ENCODE data around the gene ZNF580.
A peak's percentile ranks its signal among the peaks of the same experiment; 100 is the strongest.

Gene ZNF580

DNA sequence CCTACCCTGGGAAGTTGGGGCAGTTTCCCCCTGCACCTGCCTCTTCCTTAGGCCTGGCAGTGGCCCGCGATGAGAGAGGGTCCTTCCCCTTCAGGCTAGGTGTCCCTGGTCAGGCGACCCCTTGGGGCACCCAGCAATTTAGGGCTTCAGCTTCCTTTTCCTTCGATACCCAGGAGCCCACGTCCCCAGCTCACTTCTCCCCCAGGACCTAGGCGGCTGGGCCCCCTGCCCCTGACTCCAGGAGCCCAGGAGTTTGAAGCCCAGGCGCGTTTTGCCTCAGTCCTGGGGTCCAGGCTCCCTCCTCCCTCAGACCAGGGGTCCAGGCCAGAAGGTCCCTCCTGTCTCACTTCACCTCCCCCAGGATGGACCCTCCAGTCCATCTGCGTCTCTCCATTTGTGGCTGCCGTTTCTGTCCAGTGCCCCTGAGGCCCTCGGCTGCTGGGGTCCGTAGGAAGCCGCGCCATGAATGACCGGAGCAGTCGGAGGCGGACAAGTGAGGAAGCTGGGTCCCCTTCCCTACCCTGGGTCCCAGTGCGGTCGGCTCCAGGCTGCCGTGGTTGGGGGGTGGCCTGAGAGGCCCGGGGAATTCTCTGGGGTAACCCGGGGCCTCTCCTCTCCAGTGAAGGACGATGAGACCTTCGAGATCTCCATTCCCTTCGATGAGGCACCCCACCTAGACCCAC lies 7.9 kb downstream of the ZNF580 start:
- DNase-seq: no peak

GRCh38 chr19:55649268-55650125 lies 8.7 kb downstream of the ZNF580 start:
- DNase-seq: no peak

GRCh38 chr19:55650126-55650557 lies 9.3 kb downstream of the ZNF580 start:
- no peak for DNase-seq

DNA sequence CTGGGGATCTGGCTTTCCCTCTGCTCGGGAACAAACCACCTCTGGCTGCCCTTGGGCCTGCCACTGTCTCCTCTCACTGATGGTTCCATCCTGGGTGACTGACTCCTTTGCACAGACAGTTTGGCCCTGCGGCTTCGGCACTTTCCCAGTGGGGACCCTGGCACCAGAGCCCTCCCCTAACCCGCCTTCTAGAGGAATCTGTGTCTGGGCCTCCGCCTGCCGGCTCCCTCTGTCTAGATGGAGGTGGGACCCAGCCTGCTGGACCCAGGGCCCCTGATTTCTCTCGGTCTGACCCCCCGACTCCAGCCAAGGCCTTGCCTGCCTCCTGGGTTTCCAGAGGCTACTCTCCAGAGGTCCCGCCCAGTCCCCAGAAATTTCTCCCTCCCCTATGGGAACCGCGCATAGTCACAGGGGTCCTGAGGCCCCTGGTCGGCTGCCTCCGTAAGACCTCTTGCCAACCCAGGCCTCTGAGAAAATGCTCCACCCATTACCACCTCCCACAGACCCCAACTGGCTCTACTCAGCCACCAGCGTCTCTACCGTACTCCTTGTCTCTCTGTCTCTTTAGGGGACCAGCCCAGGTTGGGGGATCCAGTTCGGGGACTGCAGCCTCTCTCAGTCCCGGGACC lies 9.9 kb downstream of the ZNF580 start:
- DNase-seq: no peak

- DNase-seq: no peak
Observed at GRCh38 chr19:55651236-55651635, 10.4 kb downstream of the ZNF580 start.

DNA sequence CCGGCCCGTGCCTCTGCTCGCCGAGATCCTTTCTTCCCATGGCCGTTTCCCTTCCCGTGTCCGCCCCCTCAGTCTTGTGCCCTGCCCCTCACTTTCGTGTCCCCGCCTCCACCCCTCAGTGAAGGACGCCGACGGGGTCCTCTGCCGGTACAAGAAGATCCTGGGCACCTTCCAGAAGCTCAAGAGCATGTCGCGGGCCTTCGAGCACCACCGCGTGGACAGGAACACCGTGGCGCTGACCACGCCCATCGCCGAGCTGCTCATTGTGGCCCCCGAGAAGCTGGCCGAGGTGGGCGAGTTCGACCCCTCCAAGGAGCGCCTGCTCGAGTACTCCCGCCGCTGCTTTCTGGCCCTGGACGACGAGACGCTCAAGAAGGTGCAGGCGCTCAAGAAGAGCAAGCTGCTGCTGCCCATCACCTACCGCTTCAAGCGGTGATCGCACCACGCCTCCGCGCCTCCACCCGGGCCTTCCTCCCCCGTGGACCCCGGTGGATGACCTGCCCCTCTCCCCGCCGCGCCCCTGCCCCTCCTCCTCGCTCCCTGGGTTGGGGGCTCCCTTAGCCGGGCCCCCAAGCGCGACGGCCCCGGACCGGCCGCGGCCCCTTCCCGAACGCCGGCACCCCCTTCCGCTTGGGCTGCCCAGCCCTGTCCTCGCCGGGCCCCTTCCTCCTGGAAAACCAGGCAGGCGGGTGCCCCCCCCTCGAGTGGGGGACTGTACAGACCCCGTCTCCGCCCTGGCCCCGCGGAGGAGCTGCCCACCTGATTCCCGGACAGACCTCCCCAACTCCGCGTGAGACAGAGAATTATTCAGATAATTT lies 11.7 kb downstream of the ZNF580 start:
- no peak for DNase-seq

DNA sequence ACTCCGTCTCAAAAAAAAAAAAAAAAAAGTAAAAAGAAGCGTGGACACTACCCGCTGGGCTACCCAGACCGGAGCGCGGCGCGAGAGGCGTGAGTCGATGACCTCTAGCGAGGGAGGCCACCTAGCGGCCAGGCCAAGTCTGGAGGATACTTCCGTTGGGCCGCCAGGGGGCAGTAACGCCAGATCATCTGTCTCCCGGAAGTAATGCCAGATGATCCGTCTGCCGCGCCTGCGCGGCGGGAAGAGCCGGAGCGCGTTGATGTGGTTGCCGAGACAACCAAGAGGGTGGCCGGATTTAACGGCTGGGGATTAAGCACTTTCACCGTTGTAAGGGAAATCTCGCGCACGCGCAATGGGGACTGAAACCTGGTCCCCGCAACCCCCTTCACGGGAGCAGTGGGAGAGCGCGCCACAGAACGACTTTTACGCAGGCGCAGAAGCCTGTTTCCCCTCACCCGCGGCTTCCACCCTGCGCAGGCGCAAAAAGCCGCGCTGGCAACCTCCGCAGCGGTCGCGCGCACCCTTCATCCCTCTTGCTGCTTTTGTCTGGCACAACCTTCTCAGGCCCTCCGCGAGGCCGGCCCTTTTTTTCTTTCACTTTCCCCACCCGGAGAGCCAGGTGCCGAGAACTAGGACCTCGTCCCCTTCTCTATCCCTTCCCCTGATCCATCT lies 13.0 kb downstream of the ZNF580 start:
- DNase-seq: peak; percentile 95

DNA sequence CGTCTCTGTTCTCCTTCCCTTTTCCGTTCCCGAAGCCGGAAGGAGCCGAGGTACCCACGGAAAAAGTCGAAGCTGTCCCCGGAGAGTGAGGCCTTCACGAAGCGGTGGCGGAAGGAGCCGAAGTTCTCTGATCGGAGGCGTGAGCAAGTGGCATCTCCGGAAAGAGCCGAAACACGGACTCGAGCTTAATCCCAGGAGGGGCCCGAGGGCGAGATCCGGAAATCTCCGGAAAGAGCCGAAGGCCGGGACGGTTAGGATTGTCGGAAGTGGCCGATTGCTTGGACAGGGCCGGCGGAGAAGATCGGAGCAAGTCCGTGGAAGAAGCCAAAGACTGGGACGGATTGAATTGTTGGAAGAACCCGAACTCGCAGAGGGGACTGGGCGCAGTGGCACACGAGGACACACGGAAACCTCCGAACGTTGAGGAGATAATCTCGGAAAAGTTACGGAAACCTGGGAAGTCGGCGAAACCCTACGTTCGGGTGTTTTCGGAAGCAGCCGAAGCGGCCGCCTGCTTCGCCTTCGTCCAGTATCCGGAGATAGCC lies 13.6 kb downstream of the ZNF580 start:
- peak; percentile 99 for DNase-seq

GRCh38 chr19:55654868-55655647 lies 14.3 kb downstream of the ZNF580 start, which contains the start of gene U2AF2:
TSS of gene U2AF2 (plus strand) at chr19:55655035. CDS start at chr19:55655105, 70 bp downstream.
- DNase-seq: peak; percentile 35

GRCh38 chr19:55655648-55656040 lies 14.8 kb downstream of the ZNF580 start:
- DNase-seq: no peak

- DNase-seq: no peak
Observed at GRCh38 chr19:55656552-55656951, 15.8 kb downstream of the ZNF580 start.

- DNase-seq: no peak
Observed at GRCh38 chr19:55656988-55657747, 16.4 kb downstream of the ZNF580 start.

GRCh38 chr19:55658846-55659459 lies 18.2 kb downstream of the ZNF580 start:
- DNase-seq: no peak

DNA sequence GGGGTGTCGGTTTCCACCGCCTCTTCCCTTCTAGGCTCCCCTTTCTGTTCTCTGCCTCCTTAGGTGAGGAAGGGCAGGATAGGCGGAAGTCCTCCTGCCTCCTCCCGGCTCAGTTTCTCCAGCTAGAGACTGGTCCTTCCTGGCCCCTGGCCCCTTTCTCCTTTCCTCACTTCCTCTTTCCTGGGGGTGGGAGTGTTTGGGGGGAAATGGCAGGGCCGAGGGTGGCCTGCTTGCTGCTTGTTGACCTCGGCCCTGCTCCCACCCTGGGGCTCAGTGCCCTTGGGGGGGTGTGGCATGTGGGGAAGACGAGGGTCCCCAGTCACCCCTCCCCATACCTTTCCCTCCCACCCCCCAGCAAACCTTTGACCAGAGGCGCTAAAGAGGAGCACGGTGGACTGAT lies 19.0 kb downstream of the ZNF580 start:
- no peak for DNase-seq

- DNase-seq: no peak
Observed at GRCh38 chr19:55660404-55660803, 19.6 kb downstream of the ZNF580 start.

DNA sequence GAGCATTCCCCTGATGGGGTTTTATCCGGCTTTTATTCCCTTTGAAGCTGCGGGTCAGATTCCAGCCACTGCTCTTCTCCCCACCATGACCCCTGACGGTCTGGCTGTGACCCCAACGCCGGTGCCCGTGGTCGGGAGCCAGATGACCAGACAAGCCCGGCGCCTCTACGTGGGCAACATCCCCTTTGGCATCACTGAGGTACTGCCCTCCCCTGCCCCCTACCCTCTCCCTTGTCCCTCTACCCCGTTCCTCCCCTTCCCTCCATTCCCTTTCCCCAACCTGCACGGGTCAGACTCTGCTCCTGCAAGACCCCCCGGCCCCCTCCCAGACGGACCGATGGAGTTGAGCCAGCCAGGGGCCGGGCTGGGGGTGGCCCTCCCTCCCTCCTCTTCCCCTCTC lies 20.2 kb downstream of the ZNF580 start:
- DNase-seq: no peak

- no peak for DNase-seq
Observed at GRCh38 chr19:55661826-55662225, 21.0 kb downstream of the ZNF580 start.

GRCh38 chr19:55663846-55664536 lies 23.2 kb downstream of the ZNF580 start:
- DNase-seq: no peak

DNA sequence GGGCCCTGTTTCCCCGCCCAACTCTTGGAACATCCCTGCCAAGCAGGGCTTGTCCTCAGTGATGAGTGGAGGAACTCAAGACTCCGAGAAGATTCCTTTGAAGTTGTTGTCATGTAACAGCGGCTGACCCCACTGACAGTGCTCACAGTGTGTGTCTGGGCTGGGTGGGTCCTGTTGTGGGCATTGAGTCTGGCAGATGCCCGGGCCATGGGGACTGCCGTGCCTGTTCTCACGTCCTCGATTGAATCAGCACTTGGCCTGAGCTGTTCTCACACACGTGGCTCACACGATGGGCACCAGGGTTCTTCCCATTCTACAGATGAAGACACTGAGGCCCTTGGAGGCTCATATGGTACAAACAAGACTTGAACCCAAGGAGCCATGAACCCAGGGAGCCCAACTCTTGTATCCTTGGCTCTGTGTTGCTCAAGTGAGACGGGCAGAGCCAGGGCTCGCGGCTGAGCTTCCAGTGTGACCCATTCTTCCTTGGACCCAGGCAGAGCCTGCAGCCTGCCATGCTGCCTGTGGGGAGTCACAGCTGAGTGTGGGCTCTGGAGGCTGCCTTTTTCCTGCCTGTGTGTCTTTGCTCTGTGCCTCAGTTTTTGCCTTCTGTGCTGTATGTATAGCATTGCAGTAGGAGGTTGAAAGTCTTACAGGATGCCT lies 25.7 kb downstream of the ZNF580 start:
- DNase-seq: no peak
